Small intestine (tissue), 7 donors: ENCODE data around the gene ACOT11. TPM values are rescaled to one million over a fixed set of nuclear protein-coding genes. Genes with fewer than 3 reads are reported as not detected.

Experiments
- DNase-seq, 2 donors: peaks; one replicate each; pipeline versions ENCODE4 v3.0.0 to v3.0.0-alpha.2; 2013
- FAIRE-seq: peaks from 2 replicates; lab custom pipeline; 2012; peaks lifted over from hg19 to GRCh38; lab: Jason Lieb, UNC
- H3K27ac ChIP-seq, 3 donors: one replicate each; pipeline ENCODE4 v1.5.1; 2013; ENCODE audit warnings: low read length in 2 of 3, mild to moderate bottlenecking in 2 of 3, control low read depth in 1 of 3, inconsistent platforms in 1 of 3, low read depth in 1 of 3, moderate library complexity in 1 of 3
- H3K27me3 ChIP-seq, 3 donors: one replicate each; pipeline ENCODE4 v1.6.1; 2013; ENCODE audit warnings: low read length in 3 of 3, inconsistent platforms in 1 of 3; ENCODE audit not compliant: control insufficient read depth in 3 of 3, insufficient read depth in 3 of 3
- H3K36me3 ChIP-seq, 3 donors: one replicate each; pipeline ENCODE4 v1.6.1; 2013; ENCODE audit warnings: low read length in 3 of 3, inconsistent platforms in 1 of 3, low read depth in 1 of 3, mild to moderate bottlenecking in 1 of 3, moderate library complexity in 1 of 3; ENCODE audit not compliant: control insufficient read depth in 3 of 3, insufficient read depth in 2 of 3
- H3K4me1 ChIP-seq, 3 donors: one replicate each; pipeline ENCODE4 v1.6.1; 2013; ENCODE audit warnings: low read length in 2 of 3, inconsistent platforms in 1 of 3, low read depth in 1 of 3, mild to moderate bottlenecking in 1 of 3, moderate library complexity in 1 of 3; ENCODE audit not compliant: control insufficient read depth in 3 of 3, insufficient read depth in 2 of 3
- H3K4me3 ChIP-seq, 3 donors: one replicate each; pipeline ENCODE4 v1.5.1; 2013; ENCODE audit warnings: low read length in 3 of 3, control low read depth in 1 of 3, inconsistent platforms in 1 of 3, low read depth in 1 of 3, mild to moderate bottlenecking in 1 of 3, moderate library complexity in 1 of 3
- H3K9me3 ChIP-seq, 2 donors: one replicate each; pipeline ENCODE4 v1.6.1; 2013; ENCODE audit warnings: low read depth in 1 of 2, low read length in 1 of 2; ENCODE audit not compliant: control insufficient read depth in 2 of 2, insufficient read depth in 1 of 2
- WGBS, 3 donors: extraction: QIAGEN DNeasy Blood & Tissue Kit; methylation state at CpG; one replicate each; pipeline ENCODE4 v1.1.7; 2013; 5-methylcytosine and 5-hydroxymethylcytosine counted together
- polyA plus RNA-seq, 4 donors: library from polyadenylated mRNA; stranded (reverse) in 3 of 4; unstranded in 1 of 4; fragments of 200-250 nt in 3 of 4; fragments of 120-200 nt in 1 of 4; gene quantifications; one replicate each; pipeline versions ENCODE4 v1.2.1 to v1.2.3, GENCODE V29; 2013
- donor health status: healthy with polysubstance abuse.
- donor health status: control.
- donor health status: control.
- donor health status: Bipolar disorder and iron deficiency.
- donor health status: healthy.

ACOT11 gene
- polyA plus RNA-seq, 4 donors = 30.4 to 101 (median 46.4) TPM

GRCh38 chr1:54559771-54560231 is 11.8 kb downstream of the ACOT11 start:
- peaks cover 0 to 6% of the 10 kb centered on the region in 2 donors for H3K9me3 ChIP-seq
- WGBS, 3 donors = 71 to 88% (median 84%) methylated on average over 3 of the region's 3 CpGs
- FAIRE-seq (no peak), DNase-seq (no peak)
- H3K4me1 ChIP-seq = peaks cover 0 to 14% (median 0%) of the 10 kb centered on the region in 3 donors
- H3K27me3 ChIP-seq = no peaks in the 10 kb centered on the region
- H3K27ac ChIP-seq = no peak overlapping the region
- no peak overlapping the region for H3K4me3 ChIP-seq
- H3K36me3 ChIP-seq = peaks cover 0 to 8% (median 0%) of the 10 kb centered on the region in 3 donors

- 14 to 53% (median 32%) methylated on average over 17 of the region's 17 CpGs for WGBS, 3 donors
- H3K4me1 ChIP-seq = peaks cover 2 to 35% (median 2%) of the 10 kb centered on the region in 3 donors
- H3K9me3 ChIP-seq = peaks cover 0 to 3% of the 10 kb centered on the region in 2 donors
- peak overlapping the region in 2 of 3 donors; percentile 52 to 65 for H3K4me3 ChIP-seq
- H3K27ac ChIP-seq = peak overlapping the region; percentile 88 to 96 (median 93)
- H3K27me3 ChIP-seq = no peaks in the 10 kb centered on the region
- H3K36me3 ChIP-seq = peaks cover 0 to 27% (median 0%) of the 10 kb centered on the region in 3 donors
- peak; percentile 96 to 98 for DNase-seq
- peak; percentile 19 for FAIRE-seq
Measured at GRCh38 chr1:54564312-54565112, 16.5 kb downstream of the ACOT11 start.

DNA sequence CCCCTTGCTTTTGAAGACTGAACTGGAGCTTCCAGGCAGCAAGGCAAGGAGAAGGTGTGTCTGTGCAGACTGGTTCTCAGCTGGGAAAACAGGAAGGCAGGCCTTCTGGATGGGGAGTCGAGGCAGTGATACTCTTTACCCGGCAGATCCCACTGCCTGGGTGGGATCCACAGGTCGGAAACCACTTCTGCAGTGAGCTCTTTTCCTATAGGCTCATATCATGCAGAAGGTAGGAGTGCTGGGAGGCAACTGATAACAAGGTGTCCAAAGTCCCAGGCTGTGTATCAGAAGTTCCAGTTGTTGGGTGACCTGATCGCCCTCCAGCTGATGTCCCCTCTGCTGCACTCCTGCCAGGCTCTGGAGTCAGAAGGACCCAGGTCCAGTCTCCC is 17.1 kb downstream of the ACOT11 start:
- no peaks in the 10 kb centered on the region for H3K27me3 ChIP-seq
- peak overlapping the region in 2 of 3 donors; percentile 52 to 65 for H3K4me3 ChIP-seq
- peaks cover 0 to 27% (median 0%) of the 10 kb centered on the region in 3 donors for H3K36me3 ChIP-seq
- DNase-seq (peak; percentile 86 to 95), FAIRE-seq (no peak)
- peaks cover 2 to 35% (median 2%) of the 10 kb centered on the region in 3 donors for H3K4me1 ChIP-seq
- peak overlapping the region; percentile 88 to 96 (median 93) for H3K27ac ChIP-seq
- peaks cover 0 to 3% of the 10 kb centered on the region in 2 donors for H3K9me3 ChIP-seq
- 17 to 52% (median 38%) methylated on average over 4 of the region's 4 CpGs for WGBS, 3 donors

DNA sequence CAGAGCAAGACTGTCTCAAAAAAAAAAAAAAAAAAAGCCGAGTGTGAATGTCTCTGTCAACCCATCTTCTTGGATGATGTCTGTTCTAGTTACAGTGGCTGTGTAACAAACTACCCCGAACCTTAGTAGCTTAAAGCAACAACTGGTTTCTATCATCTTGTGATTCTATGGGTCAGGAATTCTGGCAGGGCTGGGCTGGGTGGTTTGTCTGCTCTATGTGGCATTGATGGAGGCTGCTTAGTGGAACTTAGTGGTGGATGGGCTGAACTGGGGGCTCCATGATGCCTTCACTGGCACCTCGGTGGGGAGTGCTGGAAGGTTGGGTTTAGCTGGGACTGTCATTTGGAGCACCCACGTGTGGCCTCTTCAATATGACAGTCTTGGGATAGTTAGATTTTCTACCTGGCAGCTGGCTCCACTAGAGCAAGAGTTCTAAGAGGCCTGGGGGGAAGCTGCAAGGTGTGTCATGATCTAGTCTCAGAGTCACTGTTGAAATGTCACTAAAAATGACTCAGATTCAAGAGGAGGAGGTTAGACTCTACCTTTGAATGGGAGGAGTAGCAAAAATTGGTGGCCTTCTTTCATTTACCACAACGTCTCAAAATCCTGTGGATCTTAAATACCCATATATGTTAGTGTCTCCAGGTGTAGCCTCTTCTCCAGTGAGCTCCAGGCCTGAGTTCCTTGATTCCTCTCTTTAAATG is 18.6 kb downstream of the ACOT11 start:
- no peak overlapping the region for H3K27ac ChIP-seq
- no peak for DNase-seq
- WGBS, 3 donors = 64 to 76% (median 75%) methylated on average over 5 of the region's 5 CpGs
- H3K9me3 ChIP-seq = peaks cover 0 to 3% of the 10 kb centered on the region in 2 donors
- peak overlapping the region in 1 of 3 donors; percentile 32 for H3K4me3 ChIP-seq
- H3K27me3 ChIP-seq = no peaks in the 10 kb centered on the region
- H3K4me1 ChIP-seq = peaks cover 2 to 35% (median 2%) of the 10 kb centered on the region in 3 donors
- no peak for FAIRE-seq
- H3K36me3 ChIP-seq = peaks cover 0 to 40% (median 0%) of the 10 kb centered on the region in 3 donors

GRCh38 chr1:54567961-54568360 is 19.9 kb downstream of the ACOT11 start:
- Histone ChIP-seq H3K27me3 (no peaks in the 10 kb centered on the region), H3K4me1 (peaks cover 2 to 35% (median 2%) of the 10 kb centered on the region in 3 donors), H3K27ac (no peak overlapping the region), H3K36me3 (peaks cover 0 to 46% (median 0%) of the 10 kb centered on the region in 3 donors), H3K9me3 (peaks cover 0 to 3% of the 10 kb centered on the region in 2 donors), H3K4me3 (no peak overlapping the region)
- FAIRE-seq (no peak), DNase-seq (no peak)
- 66 to 85% (median 82%) methylated on average over 5 of the region's 5 CpGs for WGBS, 3 donors

GRCh38 chr1:54569339-54569738 is 21.3 kb downstream of the ACOT11 start:
- FAIRE-seq (no peak), DNase-seq (no peak)
- 50 to 69% (median 59%) methylated on average over 4 of the region's 4 CpGs for WGBS, 3 donors
- Histone ChIP-seq H3K4me3 (no peak overlapping the region), H3K36me3 (peaks cover 0 to 52% (median 1%) of the 10 kb centered on the region in 3 donors), H3K27me3 (no peaks in the 10 kb centered on the region), H3K9me3 (peaks cover 0 to 3% of the 10 kb centered on the region in 2 donors), H3K4me1 (peaks cover 2 to 25% (median 4%) of the 10 kb centered on the region in 3 donors), H3K27ac (no peak overlapping the region)

- H3K36me3 ChIP-seq = peaks cover 0 to 58% (median 1%) of the 10 kb centered on the region in 3 donors
- DNase-seq (no peak), FAIRE-seq (no peak)
- no peaks in the 10 kb centered on the region for H3K9me3 ChIP-seq
- WGBS, 3 donors = 90 to 94% (median 91%) methylated on average over 5 of the region's 5 CpGs
- no peak overlapping the region for H3K27ac ChIP-seq
- H3K27me3 ChIP-seq = no peaks in the 10 kb centered on the region
- no peak overlapping the region for H3K4me3 ChIP-seq
- peaks cover 2 to 17% (median 4%) of the 10 kb centered on the region in 3 donors for H3K4me1 ChIP-seq
Measured at GRCh38 chr1:54570161-54570560, 22.1 kb downstream of the ACOT11 start.

- H3K27me3 ChIP-seq = no peaks in the 10 kb centered on the region
- peaks cover 2 to 8% (median 4%) of the 10 kb centered on the region in 3 donors for H3K4me1 ChIP-seq
- 88 to 97% (median 92%) methylated on average over 3 of the region's 3 CpGs for WGBS, 3 donors
- H3K27ac ChIP-seq = no peak overlapping the region
- no peaks in the 10 kb centered on the region for H3K9me3 ChIP-seq
- peaks cover 0 to 63% (median 1%) of the 10 kb centered on the region in 3 donors for H3K36me3 ChIP-seq
- H3K4me3 ChIP-seq = no peak overlapping the region
- no peak for FAIRE-seq
- no peak for DNase-seq
Measured at GRCh38 chr1:54571326-54571725, 23.3 kb downstream of the ACOT11 start.
